Tibial artery (tissue), 4 donors: ENCODE data around the gene ARHGEF37.
A peak's percentile ranks its signal among the peaks of the same experiment; 100 is the strongest.

Experiments used
- DNase-seq, 2 donors: peaks; one replicate each; pipeline ENCODE4 v3.0.0-alpha.2; 2019
- H3K27ac ChIP-seq, 2 donors: fragments of 200-600 bp; sonication (generic) in 1 of 2; 1 replicate in 1 of 2; 2 replicates in 1 of 2; pipeline ENCODE4 v1.5.1; 2018 to 2019; ENCODE audit warnings: mild to moderate bottlenecking in 1 of 2
- H3K27me3 ChIP-seq, 2 donors: fragments of 200-600 bp; sonication (generic) in 1 of 2; one replicate each; pipeline versions ENCODE4 v1.5.1 to v1.6.0; 2016 to 2019
- H3K36me3 ChIP-seq, 3 donors: fragments of 200-600 bp; sonication (generic) in 2 of 3; one replicate each; pipeline ENCODE4 v1.5.1; 2016 to 2019; ENCODE audit warnings: mild to moderate bottlenecking in 2 of 3
- H3K4me1 ChIP-seq, 4 donors: fragments of 200-600 bp; sonication (generic) in 2 of 4; 1 replicate in 3 of 4; 2 replicates in 1 of 4; pipeline ENCODE4 v1.5.1; 2016 to 2019
- H3K4me3 ChIP-seq, 2 donors: fragments of 200-600 bp; sonication (generic) in 1 of 2; 1 replicate in 1 of 2; 2 replicates in 1 of 2; pipeline ENCODE4 v1.5.1; 2018 to 2019; ENCODE audit warnings: mild to moderate bottlenecking in 2 of 2
- H3K9me3 ChIP-seq, 3 donors: fragments of 200-600 bp; sonication (generic) in 1 of 3; one replicate each; pipeline ENCODE4 v1.5.1; 2016 to 2019
- intact Hi-C: fragments of 100-400 bp; cut with DNase I; formaldehyde crosslinking; loops from one replicate; pipeline ENCODE4 v1.15.0; 2023; ENCODE audit warnings: low total_unique reads
- TF ChIP-seq, protein P1 (sequence below), 2 experiments: fragments of 200-600 bp in 1 of 2; fragments of 450-650 bp in 1 of 2; IDR thresholded peaks; one replicate each; pipeline ENCODE4 v1.5.1; 2017 to 2019; ENCODE audit warnings: antibody characterized with exemption in 2 of 2, mild to moderate bottlenecking in 1 of 2, moderate library complexity in 1 of 2

Gene ARHGEF37

DNA sequence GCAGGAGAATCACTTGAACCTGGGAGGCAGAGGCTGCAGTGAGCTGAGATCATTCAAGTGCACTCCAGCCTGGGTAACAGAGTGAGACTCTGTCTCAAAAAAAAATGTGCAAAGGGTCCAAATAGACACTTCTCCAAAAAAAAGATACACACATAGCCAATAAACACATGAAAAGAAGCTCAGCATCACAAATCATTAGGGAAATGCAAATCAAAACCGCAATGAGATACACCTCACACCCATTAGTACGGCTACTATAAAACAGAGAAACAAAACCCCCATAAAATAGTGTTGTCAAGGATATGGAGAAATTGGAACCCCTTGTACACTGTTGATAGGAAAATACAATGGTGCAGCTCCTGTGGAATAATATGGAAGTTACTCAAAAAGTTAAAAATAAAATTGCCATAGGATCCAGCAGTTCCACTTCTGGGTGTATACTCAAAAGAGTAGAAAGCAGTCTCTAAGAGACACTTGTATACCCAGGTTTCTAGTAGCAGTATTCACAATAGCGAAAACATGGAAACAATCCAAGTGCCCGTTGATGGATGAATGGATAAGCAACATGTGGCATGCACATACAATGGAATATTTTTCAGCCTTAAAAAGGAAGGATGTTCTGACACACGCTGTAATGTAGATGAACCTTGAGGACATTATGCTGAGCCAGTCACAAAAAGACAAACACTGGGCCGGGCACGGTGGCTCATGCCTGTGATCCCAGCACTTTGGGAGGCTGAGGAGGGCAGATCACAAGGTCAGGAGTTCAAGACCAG, 91.6 kb downstream of the ARHGEF37 start:
- no peak overlapping the region for H3K27ac ChIP-seq
- peaks cover 0 to 15% (median 0%) of the 10 kb centered on the region in 3 donors for H3K9me3 ChIP-seq
- H3K4me3 ChIP-seq, result no peak overlapping the region
- DNase-seq, result peak in 1 of 2 donors; percentile 6
- H3K36me3 ChIP-seq, result no peaks in the 10 kb centered on the region
- TF ChIP-seq, protein P1, sequence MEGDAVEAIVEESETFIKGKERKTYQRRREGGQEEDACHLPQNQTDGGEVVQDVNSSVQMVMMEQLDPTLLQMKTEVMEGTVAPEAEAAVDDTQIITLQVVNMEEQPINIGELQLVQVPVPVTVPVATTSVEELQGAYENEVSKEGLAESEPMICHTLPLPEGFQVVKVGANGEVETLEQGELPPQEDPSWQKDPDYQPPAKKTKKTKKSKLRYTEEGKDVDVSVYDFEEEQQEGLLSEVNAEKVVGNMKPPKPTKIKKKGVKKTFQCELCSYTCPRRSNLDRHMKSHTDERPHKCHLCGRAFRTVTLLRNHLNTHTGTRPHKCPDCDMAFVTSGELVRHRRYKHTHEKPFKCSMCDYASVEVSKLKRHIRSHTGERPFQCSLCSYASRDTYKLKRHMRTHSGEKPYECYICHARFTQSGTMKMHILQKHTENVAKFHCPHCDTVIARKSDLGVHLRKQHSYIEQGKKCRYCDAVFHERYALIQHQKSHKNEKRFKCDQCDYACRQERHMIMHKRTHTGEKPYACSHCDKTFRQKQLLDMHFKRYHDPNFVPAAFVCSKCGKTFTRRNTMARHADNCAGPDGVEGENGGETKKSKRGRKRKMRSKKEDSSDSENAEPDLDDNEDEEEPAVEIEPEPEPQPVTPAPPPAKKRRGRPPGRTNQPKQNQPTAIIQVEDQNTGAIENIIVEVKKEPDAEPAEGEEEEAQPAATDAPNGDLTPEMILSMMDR (IDR thresholded peaks at IDR 0.05), result no peak
- H3K27me3 ChIP-seq, result no peaks in the 10 kb centered on the region
- no peaks in the 10 kb centered on the region for H3K4me1 ChIP-seq
- intact Hi-C loops, result no loop called here

DNA sequence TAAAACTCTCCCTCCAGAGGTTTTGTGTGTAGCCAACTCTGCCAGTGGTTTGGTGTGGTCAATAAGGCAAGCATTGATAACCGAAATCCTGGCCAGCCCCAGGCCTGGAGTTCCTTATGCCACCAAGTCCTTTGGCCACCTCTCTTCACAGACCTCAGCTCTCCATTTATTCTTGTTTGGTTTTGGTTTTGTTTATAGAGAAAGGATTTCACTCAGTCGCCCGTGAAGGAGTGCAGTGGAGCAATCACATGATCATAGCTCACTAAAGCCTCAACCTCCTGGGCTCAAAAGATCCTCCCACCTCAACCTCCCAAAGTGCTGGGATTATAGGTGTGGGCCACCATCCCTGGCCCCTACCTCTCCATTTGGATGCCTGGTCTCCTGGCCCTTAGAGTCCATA, 93.4 kb downstream of the ARHGEF37 start:
- TF ChIP-seq, protein P1 (IDR thresholded peaks at IDR 0.05), result no peak
- no peak for DNase-seq
- H3K27ac ChIP-seq, result no peak overlapping the region
- intact Hi-C loops, result no loop called here
- H3K36me3 ChIP-seq, result no peaks in the 10 kb centered on the region
- no peak overlapping the region for H3K4me3 ChIP-seq
- H3K27me3 ChIP-seq, result no peaks in the 10 kb centered on the region
- H3K9me3 ChIP-seq, result peaks cover 0 to 9% (median 0%) of the 10 kb centered on the region in 3 donors
- no peaks in the 10 kb centered on the region for H3K4me1 ChIP-seq

DNA sequence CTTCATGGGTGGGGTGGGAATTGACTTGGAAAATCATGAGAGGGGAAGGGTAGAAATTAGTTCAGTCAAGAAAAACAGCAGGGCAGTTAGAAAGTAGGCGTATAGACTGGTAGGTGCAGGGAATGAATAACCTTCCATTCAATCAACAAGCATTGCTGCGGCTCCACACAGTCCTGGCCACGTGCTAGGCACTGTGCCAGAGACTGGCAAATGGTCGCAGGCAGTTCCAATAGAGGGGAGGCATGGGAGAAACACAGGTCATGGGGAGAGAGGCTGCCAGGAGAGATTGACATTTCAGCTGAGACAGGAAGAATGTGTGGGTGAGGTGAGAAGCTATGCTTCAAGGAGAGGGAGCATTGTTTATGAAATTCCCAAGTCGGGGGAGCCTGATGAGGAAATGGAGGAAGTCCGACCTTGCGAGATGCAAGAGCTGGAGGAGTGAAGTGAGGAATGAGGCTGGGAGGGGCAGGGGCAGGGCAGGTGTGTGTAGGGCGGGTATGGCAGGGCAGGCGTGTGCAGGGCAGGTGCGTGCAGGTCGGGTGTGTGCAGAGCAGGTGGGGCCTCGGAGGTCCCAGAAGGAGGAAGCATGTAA, 94.4 kb downstream of the ARHGEF37 start:
- no peak for DNase-seq
- Histone ChIP-seq H3K9me3 (peaks cover 0 to 5% (median 0%) of the 10 kb centered on the region in 3 donors), H3K27ac (no peak overlapping the region), H3K36me3 (no peaks in the 10 kb centered on the region), H3K27me3 (no peaks in the 10 kb centered on the region), H3K4me1 (no peaks in the 10 kb centered on the region), H3K4me3 (no peak overlapping the region)
- TF ChIP-seq, protein P1 (IDR thresholded peaks at IDR 0.05), result no peak
- intact Hi-C loops, result no loop called here

DNA sequence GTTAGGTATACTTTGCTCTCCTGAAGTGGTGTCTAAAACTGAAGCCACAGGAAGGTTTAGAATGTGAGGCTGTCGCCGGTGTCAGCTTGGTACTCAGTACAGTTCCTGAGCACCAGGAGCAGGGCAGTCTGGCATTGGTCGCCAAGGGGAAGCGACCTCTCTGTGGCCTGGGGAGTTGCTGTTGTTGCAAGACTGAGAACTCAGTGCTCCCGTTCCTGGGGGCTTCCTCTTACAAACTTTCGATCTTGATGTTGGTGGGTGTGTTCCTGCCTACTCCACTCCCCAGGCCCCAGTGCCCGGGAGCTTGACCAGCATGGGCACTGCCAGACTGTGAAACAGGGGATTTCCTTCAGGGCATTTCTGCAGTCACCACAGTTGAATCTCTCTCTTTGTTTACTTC, 96.4 kb downstream of the ARHGEF37 start:
- no peaks in the 10 kb centered on the region for H3K9me3 ChIP-seq
- no peaks in the 10 kb centered on the region for H3K36me3 ChIP-seq
- H3K27ac ChIP-seq, result no peak overlapping the region
- no peak overlapping the region for H3K4me3 ChIP-seq
- no peaks in the 10 kb centered on the region for H3K27me3 ChIP-seq
- peak; percentile 49 to 74 for DNase-seq
- intact Hi-C loops, result no loop called here
- TF ChIP-seq, protein P1 (IDR thresholded peaks at IDR 0.05), result no peak
- H3K4me1 ChIP-seq, result no peaks in the 10 kb centered on the region

DNA sequence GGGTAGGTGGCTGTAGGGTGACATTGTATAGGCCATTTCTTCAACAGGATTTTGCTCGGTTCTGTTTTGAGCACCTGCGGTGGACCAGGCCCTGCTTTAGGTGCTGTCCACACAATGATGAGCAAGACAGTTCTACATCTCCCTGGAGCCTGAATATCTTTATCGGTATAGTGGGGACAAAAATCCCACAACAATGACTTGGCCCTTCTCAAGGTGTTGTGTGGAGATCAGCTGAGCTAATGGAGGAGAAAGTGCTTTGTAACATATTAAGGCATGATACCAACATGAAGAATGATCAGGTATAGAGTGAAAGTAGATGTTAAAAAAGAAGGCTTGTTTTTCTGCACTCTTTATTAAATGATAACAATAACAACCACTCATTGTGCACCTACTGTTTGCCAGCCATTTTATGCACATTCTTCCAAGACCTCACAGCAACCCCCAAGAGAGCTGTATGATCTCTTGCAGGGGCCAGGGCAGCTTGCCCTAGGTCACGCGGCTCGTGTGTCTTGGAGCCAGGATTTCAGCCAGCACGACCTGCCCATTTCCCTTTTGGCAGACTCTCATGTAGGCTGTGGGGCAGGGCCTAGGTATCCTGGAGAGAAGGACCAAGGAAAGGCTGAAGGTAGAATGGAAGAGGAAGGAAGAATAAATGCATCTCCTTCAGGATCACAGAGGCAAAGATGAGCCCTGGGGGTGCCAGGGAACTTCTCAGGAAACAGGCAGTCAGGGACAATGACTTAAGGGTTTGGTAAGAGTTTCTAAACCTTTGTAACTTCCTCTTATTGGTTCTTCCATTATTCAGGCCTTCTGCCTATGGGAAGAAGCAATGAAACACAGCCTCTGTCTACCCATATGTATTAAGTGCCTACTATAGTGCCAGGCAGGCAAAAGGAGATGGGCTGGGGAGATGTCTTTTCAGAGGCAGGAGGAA, 98.8 kb downstream of the ARHGEF37 start:
- no peak for DNase-seq
- H3K4me1 ChIP-seq, result no peaks in the 10 kb centered on the region
- intact Hi-C loops, result no loop called here

More for the DNA sequence above, 98.8 kb downstream of the ARHGEF37 start:
- Histone ChIP-seq H3K27me3 (peaks cover 0 to 4% of the 10 kb centered on the region in 2 donors), H3K27ac (no peak overlapping the region), H3K9me3 (no peaks in the 10 kb centered on the region), H3K4me3 (no peak overlapping the region), H3K36me3 (no peaks in the 10 kb centered on the region)
- TF ChIP-seq, protein P1 (IDR thresholded peaks at IDR 0.05), result no peak
